Upper lobe of left lung (tissue), 6 donors: ENCODE measurements around the gene PRR3. TPM values are rescaled to one million over a fixed set of nuclear protein-coding genes. Genes with fewer than 3 reads are reported as not detected.

Experiments
- ATAC-seq, 2 donors: fragments of 200-7000 bp; cut with Tn5 transposase; one replicate each; pipeline ENCODE4 v1.9.1; 2022; ENCODE audit warnings: mild to moderate bottlenecking in 2 of 2, moderate library complexity in 2 of 2; ENCODE audit not compliant: low FRiP score in 2 of 2
- DNase-seq, 2 donors: peaks; one replicate each; pipeline ENCODE4 v3.0.0-alpha.2; 2019 to 2020
- H3K27ac ChIP-seq, 4 donors: fragments of 200-600 bp; sonication (generic); one replicate each; pipeline ENCODE4 v1.5.1; 2016 to 2019
- H3K27me3 ChIP-seq, 4 donors: fragments of 200-600 bp; sonication (generic); one replicate each; pipeline ENCODE4 v1.5.1; 2017 to 2019
- H3K36me3 ChIP-seq, 4 donors: fragments of 200-600 bp; sonication (generic); one replicate each; pipeline ENCODE4 v1.5.1; 2016 to 2019
- H3K4me1 ChIP-seq, 4 donors: fragments of 200-600 bp; sonication (generic); one replicate each; pipeline ENCODE4 v1.5.1; 2018 to 2019
- H3K4me3 ChIP-seq, 4 donors: fragments of 200-600 bp; sonication (generic); one replicate each; pipeline ENCODE4 v1.5.1; 2017 to 2019; ENCODE audit warnings: mild to moderate bottlenecking in 2 of 4, moderate library complexity in 1 of 4
- H3K9me3 ChIP-seq, 4 donors: fragments of 200-600 bp; sonication (generic); one replicate each; pipeline ENCODE4 v1.5.1; 2018 to 2019
- EP300 ChIP-seq, 4 donors: sonication (generic); formaldehyde crosslinking; IDR thresholded peaks; one replicate each; pipeline ENCODE4 v1.5.1; 2017; ENCODE audit warnings: antibody characterized with exemption in 4 of 4, control low read depth in 2 of 4
- POLR2A ChIP-seq, 4 donors: fragments of 450-650 bp; IDR thresholded peaks; one replicate each; pipeline ENCODE4 v1.5.1; 2016 to 2017; ENCODE audit warnings: antibody characterized with exemption in 4 of 4, mild to moderate bottlenecking in 2 of 4
- POLR2AphosphoS5 ChIP-seq, 2 donors: sonication (generic); formaldehyde crosslinking; IDR thresholded peaks; one replicate each; pipeline ENCODE4 v1.5.1; 2017; ENCODE audit warnings: antibody characterized with exemption in 2 of 2
- WGBS, 2 donors: methylation state at CpG; one replicate each; pipeline ENCODE4 v1.1.5; 2017 to 2018; 5-methylcytosine and 5-hydroxymethylcytosine counted together
- total RNA-seq, 6 donors: library from RNA; depleted of rRNA in 4 of 6; stranded (reverse); fragments of >200 nt in 4 of 6; gene quantifications; one replicate each; pipeline versions ENCODE4 v1.1.0 to v1.2.1, GENCODE V29; 2016 to 2021
- TF ChIP-seq, protein P1 (sequence below), 6 experiments: fragments of 450-650 bp in 4 of 6; fragments of 200-600 bp in 2 of 6; sonication (generic) in 2 of 6; IDR thresholded peaks; one replicate each; pipeline ENCODE4 v1.5.1; 2016 to 2019; ENCODE audit warnings: antibody characterized with exemption in 6 of 6
- donor health status: DM: no; HTN: no; CAD: no; lungs with moderate emphysema.
- donor health status: DM: no; HTN: yes; CAD: no; lungs with severe emphysema.

Gene PRR3
- total RNA-seq, 6 donors from 2014 or later, result 6.0 to 13.6 (median 7.0) TPM

- Histone ChIP-seq H3K4me3 (no peak overlapping the region), H3K36me3 (peaks cover 0 to 7% (median 0%) of the 10 kb centered on the region in 4 donors), H3K4me1 (peaks cover 22 to 28% (median 24%) of the 10 kb centered on the region in 4 donors), H3K27me3 (no peaks in the 10 kb centered on the region), H3K27ac (no peak overlapping the region), H3K9me3 (no peaks in the 10 kb centered on the region)
- no peak for DNase-seq
- TF ChIP-seq POLR2AphosphoS5 (IDR thresholded peaks at IDR 0.05) (no peak), POLR2A (IDR thresholded peaks at IDR 0.05) (no peak), EP300 (IDR thresholded peaks at IDR 0.05) (no peak)
- TF ChIP-seq, protein P1, sequence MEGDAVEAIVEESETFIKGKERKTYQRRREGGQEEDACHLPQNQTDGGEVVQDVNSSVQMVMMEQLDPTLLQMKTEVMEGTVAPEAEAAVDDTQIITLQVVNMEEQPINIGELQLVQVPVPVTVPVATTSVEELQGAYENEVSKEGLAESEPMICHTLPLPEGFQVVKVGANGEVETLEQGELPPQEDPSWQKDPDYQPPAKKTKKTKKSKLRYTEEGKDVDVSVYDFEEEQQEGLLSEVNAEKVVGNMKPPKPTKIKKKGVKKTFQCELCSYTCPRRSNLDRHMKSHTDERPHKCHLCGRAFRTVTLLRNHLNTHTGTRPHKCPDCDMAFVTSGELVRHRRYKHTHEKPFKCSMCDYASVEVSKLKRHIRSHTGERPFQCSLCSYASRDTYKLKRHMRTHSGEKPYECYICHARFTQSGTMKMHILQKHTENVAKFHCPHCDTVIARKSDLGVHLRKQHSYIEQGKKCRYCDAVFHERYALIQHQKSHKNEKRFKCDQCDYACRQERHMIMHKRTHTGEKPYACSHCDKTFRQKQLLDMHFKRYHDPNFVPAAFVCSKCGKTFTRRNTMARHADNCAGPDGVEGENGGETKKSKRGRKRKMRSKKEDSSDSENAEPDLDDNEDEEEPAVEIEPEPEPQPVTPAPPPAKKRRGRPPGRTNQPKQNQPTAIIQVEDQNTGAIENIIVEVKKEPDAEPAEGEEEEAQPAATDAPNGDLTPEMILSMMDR (IDR thresholded peaks at IDR 0.05), result no peak
- 59% methylated on average over 3 of the region's 3 CpGs for WGBS, 2 donors
- no peak for ATAC-seq
Observed at GRCh38 chr6:30568245-30568644, 11.2 kb downstream of the PRR3 start.

DNA sequence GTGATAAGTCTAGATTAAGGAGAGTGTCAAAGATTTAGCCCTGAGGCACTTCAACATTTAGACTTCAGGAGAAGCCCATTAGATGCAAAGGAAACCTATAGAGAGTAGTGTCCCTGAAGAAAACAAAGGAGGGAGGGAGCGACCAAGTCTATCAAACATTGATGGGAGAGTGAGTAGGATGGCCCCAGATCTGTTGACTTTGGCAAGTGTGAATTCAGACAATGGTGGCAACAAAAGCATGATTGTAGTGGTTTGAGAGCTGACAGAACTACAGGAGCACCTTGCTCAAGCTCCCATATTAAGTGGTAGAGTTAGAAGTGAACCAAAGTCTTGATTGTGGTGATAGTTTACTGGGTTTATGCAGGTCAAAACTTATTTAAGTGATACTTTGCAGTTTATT lies 13.2 kb downstream of the PRR3 start:
- DNase-seq (no peak), ATAC-seq (no peak)
- Histone ChIP-seq H3K36me3 (no peaks in the 10 kb centered on the region), H3K9me3 (no peaks in the 10 kb centered on the region), H3K27me3 (no peaks in the 10 kb centered on the region), H3K4me1 (peaks cover 32 to 43% (median 36%) of the 10 kb centered on the region in 4 donors), H3K4me3 (peak overlapping the region in 3 of 4 donors; percentile 70 to 84 (median 70)), H3K27ac (peak overlapping the region in 3 of 4 donors; percentile 89 to 92 (median 89))
- TF ChIP-seq POLR2AphosphoS5 (IDR thresholded peaks at IDR 0.05) (no peak), EP300 (IDR thresholded peaks at IDR 0.05) (no peak), POLR2A (IDR thresholded peaks at IDR 0.05) (no peak)
- TF ChIP-seq, protein P1 (IDR thresholded peaks at IDR 0.05), result no peak
- WGBS, 2 donors, result 71 to 82% methylated on average over 1 of the region's 1 CpG

DNA sequence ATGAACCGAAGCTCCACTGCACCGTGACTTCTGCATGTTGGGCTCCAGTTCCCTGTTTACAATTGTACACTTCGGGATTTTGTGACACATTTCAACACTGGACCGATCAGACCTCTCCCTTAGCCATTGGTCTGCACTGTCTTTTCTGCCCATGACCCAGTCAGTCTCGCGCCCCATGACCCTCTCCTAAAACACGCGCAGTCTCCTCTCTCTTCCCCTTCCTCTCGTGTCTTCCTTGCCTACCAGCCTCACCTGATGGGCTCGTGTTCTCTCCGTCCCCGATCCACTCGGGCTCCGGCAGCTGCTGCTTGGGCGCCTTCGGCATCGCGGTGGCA lies 13.6 kb downstream of the PRR3 start:
- peak overlapping the region; percentile 49 to 84 (median 70) for H3K4me3 ChIP-seq
- no peaks in the 10 kb centered on the region for H3K27me3 ChIP-seq
- H3K27ac ChIP-seq, result peak overlapping the region; percentile 89 to 94 (median 90)
- TF ChIP-seq, protein P1 (IDR thresholded peaks at IDR 0.05), result no peak
- TF ChIP-seq POLR2AphosphoS5 (IDR thresholded peaks at IDR 0.05) (no peak), POLR2A (IDR thresholded peaks at IDR 0.05) (no peak), EP300 (IDR thresholded peaks at IDR 0.05) (no peak)
- H3K9me3 ChIP-seq, result no peaks in the 10 kb centered on the region
- ATAC-seq, result peak; percentile 57 to 62
- no peaks in the 10 kb centered on the region for H3K36me3 ChIP-seq
- peak in 1 of 2 donors; percentile 40 for DNase-seq
- peaks cover 32 to 43% (median 36%) of the 10 kb centered on the region in 4 donors for H3K4me1 ChIP-seq
- WGBS, 2 donors, result 2% methylated on average over 18 of the region's 18 CpGs

GRCh38 chr6:30571075-30571761 lies 14.1 kb downstream of the PRR3 start, which contains the start of gene ABCF1:
Gene ABCF1, plus strand, starts transcription at chr6:30571442. Its CDS starts 46 bp downstream, at chr6:30571488.
- peak; percentile 100 for ATAC-seq
- H3K4me1 ChIP-seq, result peaks cover 32 to 43% (median 36%) of the 10 kb centered on the region in 4 donors
- WGBS, 2 donors, result 0 to 1% methylated on average over 39 to 45 of the region's 59 CpGs

More at GRCh38 chr6:30571075-30571761, 14.1 kb downstream of the PRR3 start, which contains the start of gene ABCF1:
- TF ChIP-seq POLR2AphosphoS5 (IDR thresholded peaks at IDR 0.05) (peak; percentile 92), POLR2A (IDR thresholded peaks at IDR 0.05) (peak in 3 of 4 donors; percentile 68 to 83 (median 69)), EP300 (IDR thresholded peaks at IDR 0.05) (peak in 1 of 4 donors; percentile 52)
- TF ChIP-seq, protein P1 (IDR thresholded peaks at IDR 0.05), result peak in 2 of 6 experiments; percentile 2 to 21
- no peaks in the 10 kb centered on the region for H3K36me3 ChIP-seq
- DNase-seq, result peak; percentile 98 to 100
- no peaks in the 10 kb centered on the region for H3K9me3 ChIP-seq
- peak within 1 kb of the TSS; percentile 89 to 94 (median 90) for H3K27ac ChIP-seq
- no peaks in the 10 kb centered on the region for H3K27me3 ChIP-seq
- peak within 1 kb of the TSS; percentile 70 to 84 (median 72) for H3K4me3 ChIP-seq
